Dermis blood vessel endothelial cell (primary cell): ENCODE measurements around the gene TPP1. TPM values are rescaled to one million over a fixed set of nuclear protein-coding genes. Genes with fewer than 3 reads are reported as not detected.

Experiments used
- DNase-seq: peaks from one replicate; pipeline ENCODE4 v3.0.0; 2010
- total RNA-seq: library from RNA; depleted of rRNA; stranded (reverse); fragments of >200 nt; gene quantifications from 2 replicates; pipeline ENCODE4 v1.2.3, GENCODE V29; 2014

TPP1 gene
- 137 and 197 TPM in 2 replicates for total RNA-seq

GRCh38 chr11:6619004-6619745, at the start of gene TPP1:
TSS of gene TPP1 (minus strand) at chr11:6619422. CDS start at chr11:6619400, 22 bp downstream.
- peak; percentile 98 for DNase-seq

- peak; percentile 54 for DNase-seq
Observed at GRCh38 chr11:6667733-6668374, 48.6 kb upstream of the TPP1 start.

- DNase-seq: no peak
Observed at GRCh38 chr11:6666302-6667183, 47.3 kb upstream of the TPP1 start.

GRCh38 chr11:6664551-6664950, 45.3 kb upstream of the TPP1 start:
- DNase-seq: no peak

GRCh38 chr11:6663794-6664469, 44.7 kb upstream of the TPP1 start:
- DNase-seq: no peak

GRCh38 chr11:6660712-6661111, 41.5 kb upstream of the TPP1 start:
- no peak for DNase-seq

GRCh38 chr11:6658647-6659046, 39.4 kb upstream of the TPP1 start:
- DNase-seq: no peak

- no peak for DNase-seq
Observed at GRCh38 chr11:6657346-6657745, 38.1 kb upstream of the TPP1 start.

- DNase-seq: no peak
Observed at GRCh38 chr11:6656936-6657335, 37.7 kb upstream of the TPP1 start.

- no peak for DNase-seq
Observed at GRCh38 chr11:6656584-6656915, 37.3 kb upstream of the TPP1 start.

- DNase-seq: peak; percentile 37
Observed at GRCh38 chr11:6655790-6656583, 36.8 kb upstream of the TPP1 start, which contains the start of gene DCHS1. TSS of gene DCHS1 (minus strand) at chr11:6655809. CDS start at chr11:6641613, 14,196 bp downstream.

- DNase-seq: peak; percentile 46
Observed at GRCh38 chr11:6655020-6655789, 36.0 kb upstream of the TPP1 start.

GRCh38 chr11:6654281-6655019, 35.2 kb upstream of the TPP1 start:
- DNase-seq: no peak

- no peak for DNase-seq
Observed at GRCh38 chr11:6653656-6654055, 34.4 kb upstream of the TPP1 start.

GRCh38 chr11:6653097-6653496, 33.9 kb upstream of the TPP1 start:
- DNase-seq: no peak

- DNase-seq: no peak
Observed at GRCh38 chr11:6652182-6652581, 33.0 kb upstream of the TPP1 start.

- no peak for DNase-seq
Observed at GRCh38 chr11:6650980-6651379, 31.8 kb upstream of the TPP1 start.

- no peak for DNase-seq
Observed at GRCh38 chr11:6650104-6650503, 30.9 kb upstream of the TPP1 start.

- no peak for DNase-seq
Observed at GRCh38 chr11:6648501-6648900, 29.3 kb upstream of the TPP1 start.

- DNase-seq: no peak
Observed at GRCh38 chr11:6647836-6648235, 28.6 kb upstream of the TPP1 start.
